Stimulated activated CD4-positive, alpha-beta T cell treated with anti-CD3 and anti-CD28 coated beads, Interleukin-12 subunit alpha, Interleukin-12 subunit beta, amount 100 ng/mL, for 24 hours (primary cell): Measurements from ENCODE around the gene NUAK2.

Experiments
- DNase-seq, 2 experiments: peaks; one replicate each; pipeline ENCODE4 v3.0.0-alpha.2; 2020; ENCODE audit warnings: low read depth in 2 of 2

The NUAK2 gene

DNA sequence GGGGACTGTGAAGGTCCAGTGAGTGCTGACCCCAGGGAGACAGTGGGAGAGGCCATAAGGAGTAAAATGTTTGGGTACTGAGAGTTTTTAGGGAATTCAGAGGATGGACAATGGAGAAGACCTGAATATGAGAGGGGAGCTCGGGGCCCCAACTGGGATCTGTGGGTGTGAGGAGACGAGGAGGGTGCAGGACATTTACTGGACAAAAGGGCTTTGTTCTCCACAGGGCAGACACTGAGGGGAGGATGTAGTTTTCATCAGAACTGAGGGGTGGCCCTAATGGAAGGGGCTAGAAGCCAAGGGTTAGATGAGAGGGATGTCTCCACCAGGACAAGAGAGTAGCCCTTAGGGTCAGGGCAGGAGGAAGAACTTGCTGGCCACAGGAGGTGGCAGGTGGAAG is 63.8 kb downstream of the NUAK2 start:
- no peak for DNase-seq

DNA sequence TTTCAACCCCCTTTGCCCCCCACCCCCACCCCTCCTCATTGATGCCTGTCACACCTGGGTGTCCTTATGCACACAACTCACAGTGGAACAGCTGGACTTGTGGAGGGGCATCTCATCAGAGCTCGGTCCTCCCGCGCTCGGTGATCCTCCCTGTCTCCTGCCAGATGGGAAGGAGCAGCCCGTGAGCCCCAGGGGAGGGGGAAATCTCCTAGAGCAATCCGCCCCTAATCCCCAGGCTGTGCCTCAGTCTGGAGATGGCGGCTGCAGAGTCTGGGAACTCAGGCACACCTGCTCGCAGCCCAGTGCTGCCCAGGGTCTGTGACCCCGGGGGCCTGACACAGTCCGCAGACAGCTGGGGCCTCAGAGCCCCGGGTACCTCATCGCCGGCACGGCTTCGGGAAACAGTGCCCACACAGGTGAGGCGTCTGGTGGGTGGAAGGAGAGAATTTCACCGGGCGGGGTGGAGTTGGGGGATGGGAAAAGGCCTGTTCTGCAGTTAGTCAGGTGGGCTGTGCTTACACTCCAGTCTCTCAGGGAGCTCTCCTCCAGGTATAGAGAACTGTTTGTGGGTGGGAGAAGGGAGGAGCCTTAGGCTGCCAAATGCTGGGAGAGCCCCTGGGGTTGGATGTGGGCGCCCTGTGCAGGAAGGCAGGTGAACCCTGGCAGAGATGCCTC is 64.5 kb downstream of the NUAK2 start:
- DNase-seq = no peak

DNA sequence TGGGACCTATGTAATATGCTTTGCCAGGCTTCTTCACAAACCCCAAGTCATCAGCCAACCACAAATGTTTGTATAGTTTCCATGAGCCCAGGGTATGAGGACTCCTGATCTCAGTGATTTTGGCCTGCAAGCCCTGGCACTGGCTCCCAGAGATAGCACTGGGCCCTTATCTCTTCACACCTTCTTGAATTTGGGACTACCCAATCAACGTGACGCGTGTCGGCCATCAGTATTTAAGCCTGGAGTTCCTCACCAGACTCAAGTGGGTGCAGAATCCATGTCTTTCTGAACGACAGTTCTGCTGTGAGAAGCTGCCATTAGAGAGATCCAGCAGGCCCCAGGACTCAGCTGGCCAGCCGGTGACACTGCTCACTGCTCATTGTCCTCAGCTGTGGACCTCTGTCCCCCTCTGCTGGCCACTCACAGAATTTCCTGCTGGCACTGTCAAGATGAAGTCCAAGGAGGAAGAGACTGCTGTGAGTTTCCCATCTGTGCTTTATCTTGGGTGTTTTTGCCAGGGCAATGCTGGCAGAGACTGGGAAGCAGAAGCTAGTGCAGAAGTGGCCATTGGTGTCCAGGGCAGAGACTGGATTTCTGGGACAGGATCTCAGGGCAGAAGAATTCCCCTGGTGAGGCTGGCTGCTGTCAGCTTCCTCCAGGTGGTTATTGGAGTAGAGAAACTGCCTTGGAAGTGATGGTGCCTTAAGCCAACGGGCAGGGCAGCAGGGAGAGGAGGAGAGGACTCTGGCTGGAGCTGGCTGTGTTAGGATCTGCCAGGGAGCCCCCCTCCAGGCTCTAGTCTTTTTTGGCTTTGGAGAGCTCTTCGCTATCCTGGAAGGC is 65.4 kb downstream of the NUAK2 start:
- DNase-seq = peak; percentile 70 to 89
